D341Med (cell line): ENCODE data around the gene LRRTM4.
"Not testable (repeated sequence)": the region's sequence is repeated elsewhere in the genome, so short reads cannot be mapped to it uniquely, and the experiment has no call there.

Source experiments
- DNase-seq: peaks from one replicate; pipeline ENCODE4 v3.0.0; 2012; ENCODE audit warnings: low spot score

Gene LRRTM4

DNA sequence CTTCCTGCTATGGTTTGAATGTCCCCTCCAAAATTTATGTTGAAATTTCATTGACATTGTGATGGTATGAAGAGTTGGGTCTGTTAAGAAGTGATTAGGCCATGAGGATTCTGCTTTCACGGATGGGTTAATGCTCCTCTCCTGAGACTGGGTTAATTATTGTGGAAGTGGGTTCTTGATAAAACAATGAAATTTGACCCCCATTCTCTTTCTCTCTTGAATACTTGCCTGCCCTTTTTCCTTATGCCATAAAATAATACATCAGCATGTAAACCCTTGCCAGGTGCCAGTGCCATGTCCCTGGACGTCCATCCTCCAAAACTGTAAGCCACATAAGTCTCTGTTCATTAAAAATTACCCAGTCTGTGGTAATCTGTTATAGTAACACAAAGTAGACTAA lies 352.8 kb downstream of the LRRTM4 start:
- no peak for DNase-seq

DNA sequence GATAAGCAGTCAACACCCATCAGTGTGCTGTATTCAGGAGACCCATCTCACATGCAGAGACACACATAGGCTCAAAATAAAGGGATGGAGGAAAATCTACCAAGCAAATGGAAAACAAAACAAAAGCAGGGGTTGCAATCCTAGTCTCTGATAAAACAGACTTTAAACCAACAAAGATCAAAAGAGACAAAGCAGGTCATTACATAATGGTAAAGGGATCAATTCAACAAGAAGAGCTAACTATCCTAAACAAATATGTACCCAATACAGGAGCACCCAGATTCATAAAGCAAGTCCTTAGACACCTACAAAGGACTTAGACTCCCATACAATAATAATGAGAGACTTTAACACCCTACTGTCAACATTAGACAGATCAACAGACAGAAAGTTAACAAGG lies 358.2 kb downstream of the LRRTM4 start:
- DNase-seq, result not testable (repeated sequence)

DNA sequence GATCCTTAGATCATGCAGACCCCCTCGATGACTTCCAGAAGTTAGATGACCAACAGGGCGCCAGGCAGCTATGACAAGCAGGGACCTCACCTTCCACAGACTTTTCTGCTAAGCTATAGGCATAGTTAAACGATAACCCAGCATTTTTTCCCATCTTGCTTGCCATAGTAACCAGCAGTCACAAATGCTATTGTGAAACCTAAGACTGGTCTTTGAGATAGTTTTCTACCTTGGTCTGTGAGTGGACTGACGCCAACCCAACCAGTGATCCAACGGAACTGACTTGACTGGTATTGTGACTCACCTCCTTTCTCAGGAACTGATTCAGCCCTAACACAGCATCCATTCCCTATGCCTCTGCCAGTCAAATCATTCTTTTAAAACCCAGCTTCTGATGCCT lies 361.2 kb downstream of the LRRTM4 start:
- DNase-seq, result no peak

DNA sequence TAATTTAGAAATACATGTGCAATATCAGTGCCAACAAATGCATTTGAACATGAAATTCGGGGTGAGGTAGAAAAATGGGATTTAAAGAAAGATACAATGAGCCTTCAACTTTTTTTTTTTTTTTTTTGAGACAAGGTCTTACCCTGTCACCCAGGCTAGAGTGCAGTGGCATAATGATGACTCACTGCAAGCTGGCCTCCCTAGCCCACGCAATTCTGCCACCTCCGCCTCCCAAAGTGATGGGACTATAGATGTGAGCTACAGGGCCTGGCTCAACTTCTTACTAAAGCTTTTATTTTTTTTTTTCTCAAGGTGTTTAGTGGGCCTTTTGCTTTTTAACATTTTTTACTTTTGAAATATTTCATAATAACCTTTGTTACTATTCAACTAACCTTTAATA lies 365.6 kb downstream of the LRRTM4 start:
- no peak for DNase-seq

DNA sequence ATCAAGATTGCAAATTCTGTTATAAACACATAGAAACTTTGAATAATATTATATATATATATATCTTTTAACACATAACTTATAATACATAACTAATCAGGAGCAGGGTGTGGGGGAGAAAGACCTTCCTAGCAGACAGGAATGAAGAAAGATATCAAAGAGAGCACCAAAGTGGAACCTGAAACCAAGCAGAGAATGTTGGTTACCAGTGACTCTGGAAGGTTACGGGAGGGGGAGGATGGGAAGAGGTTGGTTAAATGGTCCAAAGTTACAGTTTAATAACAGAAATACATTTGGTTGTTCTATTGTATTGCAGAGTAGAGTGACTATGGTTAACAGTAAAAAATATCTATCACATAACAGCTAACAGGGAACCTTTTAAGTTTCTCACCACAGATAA lies 366.7 kb downstream of the LRRTM4 start:
- no peak for DNase-seq

DNA sequence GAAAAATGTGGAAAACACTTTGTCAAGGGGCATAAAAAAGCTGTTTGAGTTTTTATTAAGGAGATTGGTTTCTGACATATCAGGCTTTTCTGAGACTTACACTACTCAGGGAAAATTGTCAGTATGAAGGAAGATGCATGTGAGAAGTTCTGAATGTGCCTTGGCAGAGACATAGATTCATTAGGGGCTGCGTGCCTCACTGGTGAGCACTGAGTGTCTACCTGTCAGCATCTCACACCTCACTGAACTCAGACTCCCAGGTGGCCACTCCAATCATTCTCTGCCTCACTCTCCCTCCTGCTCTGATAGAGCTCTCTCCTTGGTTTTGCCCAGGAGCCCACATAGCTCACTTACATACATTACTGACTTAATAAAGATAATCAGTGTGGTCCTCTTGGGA lies 372.6 kb downstream of the LRRTM4 start:
- no peak for DNase-seq

DNA sequence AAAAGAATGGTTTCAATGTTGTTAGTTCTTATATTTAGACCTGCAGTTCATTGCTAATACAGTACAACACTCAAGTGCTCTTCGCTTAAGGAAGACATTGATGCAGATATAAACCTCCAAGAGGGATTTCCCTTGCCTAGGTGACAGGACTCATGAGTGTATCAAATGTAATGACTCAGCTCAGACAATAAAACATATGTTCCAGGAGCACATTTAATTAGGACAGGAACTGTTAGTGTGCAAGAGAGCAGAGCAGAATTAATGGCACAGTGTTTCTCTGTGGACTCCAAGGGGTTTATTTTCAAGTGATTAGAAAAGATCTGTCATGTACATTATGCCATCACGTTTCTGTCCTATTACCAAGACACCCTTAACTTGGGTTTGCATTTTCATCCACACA lies 375.0 kb downstream of the LRRTM4 start:
- DNase-seq, result no peak

DNA sequence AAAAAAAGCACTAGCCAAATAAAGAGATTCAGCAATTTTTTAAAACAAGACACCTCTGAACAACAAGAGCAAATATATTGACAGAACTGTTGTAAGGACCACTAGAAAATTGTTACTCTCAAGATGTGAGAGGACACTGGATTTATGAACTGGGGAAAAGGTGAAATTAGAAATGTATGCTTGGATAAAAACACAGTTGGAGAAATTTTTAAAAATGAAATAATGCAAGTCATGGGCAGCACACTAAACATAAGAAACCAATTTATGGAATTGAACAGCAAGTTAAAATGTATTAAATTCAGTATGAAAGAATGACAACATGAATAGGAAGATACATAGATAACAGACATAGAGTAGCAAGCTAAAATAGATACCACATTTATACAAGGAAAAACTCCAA lies 377.4 kb downstream of the LRRTM4 start:
- DNase-seq, result no peak

DNA sequence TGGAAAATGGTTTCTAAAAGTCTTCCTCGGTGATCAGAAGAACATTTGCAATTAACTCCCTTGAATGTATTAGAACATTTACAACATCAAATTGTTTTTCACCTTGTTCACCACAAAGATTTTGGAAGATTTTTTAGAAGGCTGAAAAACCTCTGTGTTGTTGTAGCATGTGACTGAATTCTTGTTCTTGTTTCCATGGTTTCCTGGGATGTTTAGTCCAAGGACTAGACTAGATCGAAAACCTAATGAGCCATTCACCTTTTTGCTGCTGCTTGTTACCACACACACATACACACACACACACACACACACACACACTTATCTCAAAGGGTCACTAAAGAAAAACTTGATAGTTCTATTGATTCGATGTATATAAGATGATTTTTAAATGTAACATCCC lies 380.0 kb downstream of the LRRTM4 start:
- no peak for DNase-seq

DNA sequence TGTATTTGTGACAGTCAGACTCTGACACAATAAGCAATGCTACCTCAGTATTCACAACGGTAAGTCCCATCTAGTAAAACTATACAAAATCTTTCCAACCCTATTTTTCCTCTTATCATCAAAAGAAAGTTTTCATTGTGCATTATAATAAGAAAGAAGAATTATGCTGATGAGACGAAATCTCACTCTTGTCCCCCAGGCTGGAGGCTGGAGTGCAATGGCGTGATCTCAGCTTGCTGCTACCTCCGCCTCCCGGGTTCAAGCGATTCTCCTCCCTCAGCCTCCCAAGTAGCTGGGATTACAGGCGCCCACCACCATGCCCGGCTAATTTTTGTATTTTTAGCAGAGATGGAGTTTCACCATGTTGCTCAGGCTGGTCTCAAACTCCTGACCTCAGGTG lies 393.7 kb downstream of the LRRTM4 start:
- not testable (repeated sequence) for DNase-seq

DNA sequence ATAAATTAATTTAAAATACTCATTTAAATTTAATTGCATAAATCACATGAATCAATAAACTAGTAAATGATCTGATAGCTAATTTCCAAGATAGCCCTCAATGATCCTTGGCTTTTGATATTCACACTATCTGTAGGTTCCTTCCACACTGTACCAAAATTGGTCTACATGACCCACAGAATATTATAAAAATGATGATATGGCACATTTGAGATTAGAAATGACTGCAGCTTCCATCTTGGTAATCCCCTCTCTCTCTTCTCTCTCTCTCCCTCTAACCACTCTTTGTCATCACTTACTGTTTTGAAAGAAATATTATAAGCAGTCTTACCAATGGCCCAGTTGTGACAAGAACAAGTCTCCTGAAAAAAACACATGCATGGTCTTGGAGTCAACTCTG lies 394.8 kb downstream of the LRRTM4 start:
- no peak for DNase-seq

DNA sequence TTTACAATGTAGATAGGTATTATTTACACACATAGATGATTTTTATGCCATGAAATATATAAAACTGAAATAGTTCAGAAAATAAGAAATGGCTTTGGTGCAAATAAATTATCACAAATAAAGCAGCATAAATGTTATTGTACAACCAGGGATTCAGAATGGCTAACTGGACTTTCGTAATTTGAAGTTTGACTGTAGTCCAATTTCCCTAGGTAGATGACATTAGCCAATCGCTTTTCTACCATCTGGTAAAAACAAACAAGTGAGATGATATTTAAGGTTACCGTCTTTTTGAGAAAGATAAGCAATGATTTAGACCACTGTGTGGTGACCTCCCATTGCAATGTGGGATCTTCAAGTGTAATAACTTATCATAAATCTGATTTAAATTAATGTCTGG lies 400.7 kb downstream of the LRRTM4 start:
- DNase-seq, result no peak

DNA sequence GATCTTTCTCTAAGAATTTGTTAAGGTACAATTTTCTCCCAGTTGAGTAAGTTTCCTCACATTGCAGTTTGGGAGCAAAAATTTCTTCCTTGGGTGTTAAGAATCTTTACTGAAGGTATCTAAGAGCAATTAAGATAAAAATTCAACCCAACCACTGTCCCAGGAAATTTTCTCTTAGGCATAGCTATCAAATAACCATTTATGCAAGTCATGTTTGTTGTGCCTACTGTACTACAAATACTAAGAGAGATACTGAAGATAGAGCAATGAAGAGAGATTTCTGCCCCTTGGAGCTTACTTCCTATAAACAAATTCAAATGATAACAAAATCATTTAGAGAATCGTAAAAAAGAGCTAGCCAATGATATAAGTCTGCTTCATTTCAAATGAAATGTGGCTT lies 402.8 kb downstream of the LRRTM4 start:
- DNase-seq, result no peak

DNA sequence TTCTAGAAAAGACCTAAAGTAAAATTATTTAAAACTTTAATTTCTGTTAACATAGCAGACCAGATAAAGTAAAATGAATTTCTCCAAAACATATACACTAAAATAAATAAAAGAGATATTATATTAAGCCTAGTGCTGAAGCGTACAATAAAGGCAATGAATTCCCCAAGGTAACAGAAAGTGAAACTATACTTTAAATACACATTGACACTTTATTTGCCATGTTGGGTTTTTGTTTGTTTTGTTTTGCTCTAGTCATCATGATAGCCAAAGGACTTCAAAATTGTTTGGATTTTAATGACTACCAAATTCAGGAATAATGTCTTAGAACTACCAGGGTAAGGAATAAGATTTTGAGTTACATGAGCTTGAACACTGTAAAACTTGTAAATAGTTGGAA lies 413.3 kb downstream of the LRRTM4 start:
- DNase-seq, result no peak

DNA sequence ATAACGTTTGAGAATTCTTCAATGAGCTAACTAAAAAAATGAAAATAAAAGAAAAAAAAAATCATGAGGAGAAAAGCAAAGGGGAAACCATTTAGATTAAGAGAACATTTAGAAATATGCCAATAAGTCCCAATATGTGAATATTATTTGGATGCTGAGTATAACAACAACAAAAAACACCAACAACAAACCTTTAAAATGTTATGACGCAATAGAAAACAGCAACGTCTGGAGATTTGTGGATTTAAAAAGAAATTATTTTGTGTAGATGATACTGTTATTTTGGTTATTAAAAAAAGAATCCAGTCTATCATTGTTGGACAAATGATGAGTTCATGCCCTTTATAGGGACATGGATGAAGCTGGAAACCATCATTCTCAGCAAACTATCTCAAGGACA lies 417.2 kb downstream of the LRRTM4 start:
- no peak for DNase-seq

DNA sequence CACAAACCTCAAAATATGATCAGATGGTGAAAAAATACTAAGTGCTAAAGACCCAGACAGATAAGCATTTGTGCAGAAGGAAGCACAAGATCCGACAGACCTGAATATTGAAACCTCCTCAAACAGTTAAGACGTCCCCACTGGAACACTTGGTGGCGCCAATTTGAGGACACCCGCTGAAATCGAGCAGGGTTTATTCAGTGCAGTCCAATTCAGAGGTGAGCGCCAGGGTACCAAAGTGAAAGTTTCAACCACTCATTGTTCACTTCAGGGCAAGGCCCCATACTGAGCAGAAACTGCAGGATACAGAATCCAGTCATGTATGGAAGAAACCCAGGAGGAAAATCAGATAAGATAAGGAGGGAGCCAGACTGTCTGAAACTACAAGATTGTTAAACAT lies 417.6 kb downstream of the LRRTM4 start:
- DNase-seq, result peak; percentile 6

DNA sequence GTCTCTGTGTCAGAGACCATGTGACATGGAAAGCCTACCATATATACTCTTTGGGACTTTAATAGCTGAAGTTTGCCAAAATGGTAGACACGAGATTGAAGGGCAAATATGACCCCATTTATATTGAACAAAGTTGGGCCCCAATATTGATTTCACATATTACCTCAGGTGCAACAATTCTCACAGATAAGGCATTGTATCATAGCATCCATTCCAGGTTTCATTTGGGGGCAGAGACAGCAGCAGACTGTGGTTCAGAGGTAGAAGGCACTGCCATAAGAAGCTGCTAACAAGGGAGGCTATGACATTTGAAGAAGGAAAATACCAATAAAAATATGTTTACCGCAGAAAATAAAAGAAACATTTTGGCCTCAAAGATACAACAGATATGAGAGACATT lies 419.2 kb downstream of the LRRTM4 start:
- DNase-seq, result no peak

DNA sequence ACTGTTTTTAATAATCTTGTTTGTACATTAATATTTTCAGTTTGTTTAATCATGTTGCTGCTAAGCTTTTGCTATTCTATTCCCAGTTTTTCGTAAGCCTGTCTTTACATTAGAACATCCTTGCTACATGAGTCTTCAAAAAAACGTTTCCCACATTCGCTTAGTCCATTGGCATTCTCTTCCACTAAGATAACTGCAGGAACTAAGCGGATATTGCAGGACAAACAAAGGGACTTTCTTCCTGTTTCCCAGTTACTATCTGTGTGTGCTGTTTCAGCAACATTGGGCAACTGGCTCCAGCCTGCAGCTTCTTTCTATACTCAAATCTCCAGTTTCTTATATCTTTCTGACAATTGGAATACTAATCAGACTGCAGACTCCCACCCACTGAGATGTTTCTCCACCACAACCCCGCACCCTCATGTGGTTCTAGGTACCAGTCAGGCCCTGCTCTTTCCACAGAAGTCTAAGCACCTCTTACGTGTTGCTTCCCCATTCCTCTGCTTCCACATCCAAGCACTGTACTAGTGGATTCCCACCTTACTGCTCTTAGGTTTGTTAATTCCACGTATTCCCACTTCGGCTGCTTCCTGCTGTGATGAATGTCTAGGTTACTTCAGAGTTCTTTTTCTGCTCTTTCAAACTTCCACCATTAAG lies 420.3 kb downstream of the LRRTM4 start:
- DNase-seq, result no peak

DNA sequence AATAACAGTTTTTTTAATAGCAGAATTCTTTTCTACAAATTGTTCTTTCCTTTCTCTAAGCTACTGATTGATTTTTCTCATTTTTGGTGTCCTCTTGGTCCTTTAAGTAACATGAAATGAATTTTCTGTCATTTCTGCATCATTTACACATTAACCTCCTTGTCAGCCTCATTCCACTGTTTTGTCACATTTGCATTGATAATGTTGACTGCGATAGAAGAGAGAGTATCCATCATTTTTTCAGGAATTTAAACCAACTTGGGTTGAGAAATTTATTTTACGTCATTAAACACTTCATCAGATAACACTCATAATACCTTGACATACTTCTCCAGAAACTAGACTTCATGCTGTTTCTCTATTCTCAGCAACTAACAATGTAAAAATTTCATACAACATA lies 422.2 kb downstream of the LRRTM4 start:
- no peak for DNase-seq

DNA sequence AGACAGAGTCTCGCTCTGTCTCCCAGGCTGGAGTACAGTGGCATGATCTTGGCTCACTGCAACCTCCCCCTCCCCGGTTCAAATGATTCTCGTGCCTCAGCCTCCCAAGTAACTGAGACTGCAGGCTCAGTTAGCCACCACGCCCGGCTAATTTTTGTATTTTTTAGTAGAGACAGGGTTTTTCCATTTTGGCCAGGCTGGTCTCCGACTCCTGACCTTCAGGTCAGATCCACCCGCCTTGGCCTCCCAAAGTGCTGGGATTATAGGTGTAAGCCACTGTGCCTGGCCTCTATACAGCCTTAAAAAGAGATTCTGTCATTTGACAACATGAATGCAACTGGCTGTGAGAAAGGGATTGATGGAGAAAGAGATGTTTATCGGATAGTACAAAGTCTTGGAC lies 426.7 kb downstream of the LRRTM4 start:
- not testable (repeated sequence) for DNase-seq

DNA sequence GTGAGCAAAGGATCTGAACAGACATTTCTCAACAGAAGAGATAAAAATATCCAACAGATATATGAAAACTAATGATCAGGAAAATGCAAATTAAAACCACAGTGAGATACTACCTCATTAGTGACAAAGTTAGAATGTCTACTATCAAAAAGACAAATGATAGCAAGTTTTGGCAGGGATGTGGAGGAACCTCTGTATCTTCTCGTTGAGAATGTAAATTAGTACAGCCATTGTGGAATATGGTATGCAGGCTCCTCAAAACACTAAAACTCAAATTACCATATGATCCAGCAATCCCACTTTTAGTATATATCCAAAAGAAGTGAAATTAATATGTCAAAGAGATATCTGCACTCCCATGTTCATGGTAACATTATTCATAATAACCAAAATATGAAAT lies 427.1 kb downstream of the LRRTM4 start:
- no peak for DNase-seq

DNA sequence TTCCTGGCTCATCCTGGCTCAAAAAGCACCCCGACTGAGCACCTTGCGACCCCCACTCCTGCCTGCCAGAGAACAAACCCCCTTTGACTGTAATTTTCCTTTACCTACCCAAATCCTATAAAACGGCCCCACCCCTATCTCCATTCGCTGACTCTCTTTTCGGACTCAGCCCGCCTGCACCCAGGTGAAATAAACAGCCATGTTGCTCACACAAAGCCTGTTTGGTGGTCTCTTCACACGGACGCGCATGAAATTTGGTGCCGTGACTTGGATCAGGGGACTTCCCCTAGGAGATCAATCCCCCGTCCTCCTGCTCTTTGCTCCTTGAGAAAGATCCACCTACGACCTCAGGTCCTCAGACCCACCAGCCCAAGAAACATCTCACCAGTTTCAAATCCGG lies 433.8 kb downstream of the LRRTM4 start:
- DNase-seq, result not testable (repeated sequence)

DNA sequence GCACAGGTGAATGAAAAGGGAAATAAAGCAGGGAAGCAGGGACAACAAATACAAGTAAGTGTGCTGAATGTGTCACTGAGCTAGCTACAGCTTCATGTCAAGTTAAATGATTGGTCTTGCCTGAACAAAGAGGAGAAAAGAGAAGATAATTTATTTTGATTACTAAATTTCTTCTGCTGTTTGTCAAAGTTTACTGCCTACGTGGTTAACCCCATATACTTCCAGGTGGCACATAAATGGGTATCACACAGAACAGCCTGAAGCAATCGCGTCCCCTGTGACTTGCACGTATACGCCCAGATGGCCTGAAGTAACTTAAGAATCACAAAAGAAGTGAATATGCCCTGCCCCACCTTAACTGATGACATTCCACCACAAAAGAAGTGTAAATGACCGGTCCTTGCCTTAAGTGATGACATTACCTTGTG lies 434.2 kb downstream of the LRRTM4 start:
- no peak for DNase-seq

DNA sequence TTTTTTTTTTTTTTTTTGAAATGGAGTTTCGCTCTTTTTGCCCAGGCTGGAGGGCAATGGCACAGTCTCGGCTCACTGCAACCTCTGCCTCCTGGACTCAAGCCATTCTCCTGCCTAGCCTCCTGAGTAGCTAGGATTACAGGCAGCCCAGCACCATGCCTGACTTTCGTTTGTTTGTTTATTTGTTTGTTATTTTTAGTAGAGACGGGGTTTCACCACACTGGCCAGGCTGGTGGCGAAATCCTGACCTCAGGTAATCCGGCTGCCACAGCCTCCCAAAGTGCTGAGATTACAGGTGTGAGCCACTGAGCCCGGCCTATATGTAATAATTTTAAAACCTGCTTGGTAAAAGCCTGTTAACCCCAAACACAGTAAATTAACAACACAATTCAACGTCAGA lies 435.7 kb downstream of the LRRTM4 start:
- DNase-seq, result no peak

DNA sequence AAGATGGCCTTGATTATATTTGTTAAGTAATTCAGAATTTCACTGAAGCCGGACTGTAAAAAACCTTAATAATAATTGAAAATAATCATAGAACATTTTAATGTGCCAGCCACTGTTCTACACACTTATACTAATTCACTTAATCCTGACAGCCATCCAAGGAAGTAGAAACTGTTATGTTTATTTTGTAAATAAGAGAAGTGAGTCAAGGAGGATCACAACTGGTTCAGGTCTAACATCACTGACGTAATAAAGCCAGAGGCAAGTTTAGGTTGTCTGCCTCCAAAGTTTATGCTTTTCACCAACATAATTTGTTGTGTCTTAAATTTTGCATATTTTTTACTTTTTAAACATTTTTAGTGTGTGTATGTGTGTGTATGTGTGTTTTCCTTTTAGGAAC lies 436.1 kb downstream of the LRRTM4 start:
- DNase-seq, result no peak
